WI38 (cell line): ENCODE results near the gene LUC7L3.

Source experiments
- H3K4me3 ChIP-seq: 2 replicates; pipeline ENCODE4 v1.5.1; 2011; ENCODE audit warnings: low read depth, mild to moderate bottlenecking, control low read depth, low read length
- CTCF ChIP-seq: IDR thresholded peaks from 2 replicates; pipeline ENCODE4 v1.5.1; 2012; ENCODE audit warnings: low read depth, mild to moderate bottlenecking, control low read depth, low read length

The LUC7L3 gene

GRCh38 chr17:50683434-50684287 is 35.7 kb upstream of the LUC7L3 start:
- no peak overlapping the region for H3K4me3 ChIP-seq
- TF ChIP-seq CTCF = no peak

GRCh38 chr17:50684288-50684611 is 35.2 kb upstream of the LUC7L3 start:
- H3K4me3 ChIP-seq = no peak overlapping the region
- no peak for TF ChIP-seq CTCF

- no peak for TF ChIP-seq CTCF
- H3K4me3 ChIP-seq = no peak overlapping the region
Measured at GRCh38 chr17:50684612-50685333, 34.6 kb upstream of the LUC7L3 start.

- no peak for TF ChIP-seq CTCF
- no peak overlapping the region for H3K4me3 ChIP-seq
Measured at GRCh38 chr17:50685334-50685665, 34.1 kb upstream of the LUC7L3 start.

GRCh38 chr17:50685691-50686493 is 33.5 kb upstream of the LUC7L3 start:
- no peak for TF ChIP-seq CTCF
- H3K4me3 ChIP-seq = no peak overlapping the region

GRCh38 chr17:50686494-50687199 is 32.8 kb upstream of the LUC7L3 start:
- TF ChIP-seq CTCF = no peak
- no peak overlapping the region for H3K4me3 ChIP-seq
